Measurements from ENCODE around the gene FHL3. TPM values are rescaled to one million over a fixed set of nuclear protein-coding genes. Genes with fewer than 3 reads are reported as not detected.

FHL3 gene
- total RNA-seq, 1 donor, result 25.5 TPM

GRCh38 chr1:38020396-38020795, 15.1 kb upstream of the FHL3 start:
- H3K4me3 ChIP-seq (ENCODE audit: low read depth, low read length), result no peak overlapping the region
- no peak for TF ChIP-seq CTCF (IDR thresholded peaks at IDR 0.05; ENCODE audit: insufficient read depth, low read depth, low read length)
- DNase-seq (ENCODE audit: low read depth), result peak; percentile 47

GRCh38 chr1:38018864-38019343, 13.6 kb upstream of the FHL3 start:
- peak; percentile 69 for TF ChIP-seq CTCF (IDR thresholded peaks at IDR 0.05; ENCODE audit: insufficient read depth, low read depth, low read length)
- peak; percentile 51 for DNase-seq (ENCODE audit: low read depth)
- no peak overlapping the region for H3K4me3 ChIP-seq (ENCODE audit: low read depth, low read length)

GRCh38 chr1:38015978-38016725, 10.8 kb upstream of the FHL3 start:
- TF ChIP-seq CTCF (IDR thresholded peaks at IDR 0.05; ENCODE audit: insufficient read depth, low read depth, low read length), result no peak
- no peak overlapping the region for H3K4me3 ChIP-seq (ENCODE audit: low read depth, low read length)
- peak; percentile 29 for DNase-seq (ENCODE audit: low read depth)

- TF ChIP-seq CTCF (IDR thresholded peaks at IDR 0.05; ENCODE audit: insufficient read depth, low read depth, low read length), result no peak
- H3K4me3 ChIP-seq (ENCODE audit: low read depth, low read length), result no peak overlapping the region
- DNase-seq (ENCODE audit: low read depth), result no peak
Measured at GRCh38 chr1:38014724-38015424, 9.6 kb upstream of the FHL3 start.

- peak overlapping the region; percentile 8 for H3K4me3 ChIP-seq (ENCODE audit: low read depth, low read length)
- DNase-seq (ENCODE audit: low read depth), result no peak
- peak; percentile 12 for TF ChIP-seq CTCF (IDR thresholded peaks at IDR 0.05; ENCODE audit: insufficient read depth, low read depth, low read length)
Measured at GRCh38 chr1:38014171-38014570, 8.9 kb upstream of the FHL3 start.

- DNase-seq (ENCODE audit: low read depth), result no peak
- H3K4me3 ChIP-seq (ENCODE audit: low read depth, low read length), result peak overlapping the region; percentile 82
- TF ChIP-seq CTCF (IDR thresholded peaks at IDR 0.05; ENCODE audit: insufficient read depth, low read depth, low read length), result no peak
Measured at GRCh38 chr1:38013227-38013622, 7.9 kb upstream of the FHL3 start.

All from fibroblast of villous mesenchyme (primary cell).